B cell (primary cell): ENCODE data around the gene KHNYN. TPM values are rescaled to one million over a fixed set of nuclear protein-coding genes. Genes with fewer than 3 reads are reported as not detected.

Source experiments
- ATAC-seq: fragments of 200-7000 bp; cut with Tn5 transposase; one replicate; pipeline ENCODE4 v1.10.0; 2021; ENCODE audit warnings: low read depth, mild to moderate bottlenecking, moderate number of reproducible peaks, moderate library complexity
- CTCF ChIA-PET: fragments of 350-600 bp; sonication (Branson Sonifier 250); formaldehyde crosslinking; loops from one replicate; lab custom pipeline; 2021; ENCODE audit warnings: antibody characterized with exemption, inconsistent platforms; lab: Charles Lee
- POLR2A ChIA-PET: fragments of 350-600 bp; sonication (Branson Sonifier 250); formaldehyde crosslinking; loops from one replicate; lab custom pipeline; 2021; ENCODE audit warnings: antibody characterized with exemption; lab: Charles Lee
- DNase-seq: peaks from one replicate; pipeline ENCODE4 v3.0.0; 2013
- H2AFZ ChIP-seq: 2 replicates; pipeline ENCODE4 v1.6.1; 2012; ENCODE audit warnings: mild to moderate bottlenecking, low read depth, low read length; ENCODE audit not compliant: insufficient read depth, poor library complexity, severe bottlenecking
- H3K27ac ChIP-seq, 2 donors: 1 replicate in 1 of 2; 2 replicates in 1 of 2; pipeline ENCODE4 v1.5.1; 2012 to 2013; ENCODE audit warnings: low read length in 2 of 2, mild to moderate bottlenecking in 2 of 2, moderate library complexity in 1 of 2
- H3K27me3 ChIP-seq, 4 experiments: fragments of 200-600 bp in 1 of 4; sonication (generic) in 1 of 4; replicated peaks in 1 of 4; 1 replicate in 2 of 4; 2 replicates in 2 of 4; pipeline versions ENCODE4 v1.6.1 to v1.7.0; 2013 to 2016; ENCODE audit warnings: low read length in 3 of 4, mild to moderate bottlenecking in 2 of 4, mixed read lengths in 1 of 4, moderate library complexity in 1 of 4; ENCODE audit not compliant: insufficient read depth in 4 of 4, control insufficient read depth in 3 of 4; ENCODE audit errors: control extremely low read depth in 1 of 4
- H3K36me3 ChIP-seq, 2 experiments: replicated peaks in 1 of 2; 1 replicate in 1 of 2; 2 replicates in 1 of 2; pipeline versions ENCODE4 v1.6.1 to v1.7.1; 2013; ENCODE audit warnings: low read length in 1 of 2; ENCODE audit not compliant: insufficient read depth in 2 of 2, control insufficient read depth in 1 of 2; ENCODE audit errors: control extremely low read depth in 1 of 2, extremely low read depth in 1 of 2
- H3K4me1 ChIP-seq, 2 donors: fragments of 200-600 bp in 1 of 2; sonication (generic) in 1 of 2; 1 replicate in 1 of 2; 2 replicates in 1 of 2; pipeline versions ENCODE4 v1.5.1 to v1.6.1; 2013 to 2017; ENCODE audit warnings: low read length in 2 of 2; ENCODE audit not compliant: control insufficient read depth in 2 of 2, insufficient read depth in 2 of 2
- H3K4me2 ChIP-seq: replicated peaks from 2 replicates; pipeline ENCODE3; 2012; ENCODE audit warnings: mild to moderate bottlenecking, low read depth, low read length; ENCODE audit not compliant: poor library complexity, severe bottlenecking
- H3K4me3 ChIP-seq, 5 experiments: fragments of 200-600 bp in 1 of 5; sonication (generic) in 1 of 5; 1 replicate in 3 of 5; 2 replicates in 2 of 5; pipeline versions ENCODE4 v1.5.1 to v1.7.0; 2011 to 2016; ENCODE audit warnings: low read length in 4 of 5, mild to moderate bottlenecking in 4 of 5, low read depth in 2 of 5, control low read depth in 1 of 5, moderate library complexity in 1 of 5; ENCODE audit not compliant: insufficient read depth in 1 of 5; ENCODE audit errors: control extremely low read depth in 1 of 5, extremely low read depth in 1 of 5
- H3K79me2 ChIP-seq: fragments of 200-600 bp; sonication (generic); one replicate; pipeline ENCODE4 v1.6.0; 2016; ENCODE audit warnings: low read length; ENCODE audit not compliant: control insufficient read depth, insufficient read depth
- H3K9ac ChIP-seq: fragments of 200-600 bp; sonication (generic); 2 replicates; pipeline ENCODE4 v1.6.1; 2017; ENCODE audit warnings: mild to moderate bottlenecking, low read length, moderate library complexity
- H3K9me3 ChIP-seq, 3 donors: one replicate each; pipeline versions ENCODE4 v1.6.1 to v1.7.1; 2013; ENCODE audit warnings: low read length in 2 of 3; ENCODE audit not compliant: control insufficient read depth in 2 of 3, insufficient read depth in 1 of 3; ENCODE audit errors: control extremely low read depth in 1 of 3
- H4K20me1 ChIP-seq: 2 replicates; pipeline ENCODE4 v1.6.0; 2012; ENCODE audit warnings: mild to moderate bottlenecking, low read length; ENCODE audit not compliant: insufficient read depth, control insufficient read depth, poor library complexity, severe bottlenecking
- H3K27ac Mint-ChIP-seq: one replicate; pipeline ENCODE4 v1.8.0; 2021; ENCODE audit warnings: mixed read lengths
- H3K27me3 Mint-ChIP-seq: one replicate; pipeline ENCODE4 v1.8.0; 2021; ENCODE audit warnings: mixed read lengths
- H3K4me1 Mint-ChIP-seq: one replicate; pipeline ENCODE4 v1.8.0; 2021; ENCODE audit warnings: mixed read lengths
- H3K4me3 Mint-ChIP-seq: one replicate; pipeline ENCODE4 v1.8.0; 2021; ENCODE audit warnings: mixed read lengths
- H3K9me3 Mint-ChIP-seq: one replicate; pipeline ENCODE4 v1.8.0; 2022; ENCODE audit warnings: mixed read lengths; ENCODE audit not compliant: insufficient read depth
- CTCF ChIP-seq: fragments of 200-600 bp; IDR thresholded peaks from one replicate; pipeline ENCODE4 v1.8.0; 2022; ENCODE audit warnings: antibody characterized with exemption, mild to moderate bottlenecking
- EZH2 ChIP-seq: IDR thresholded peaks from 2 replicates; pipeline ENCODE4 v1.6.1; 2012; ENCODE audit warnings: borderline replicate concordance, low read depth, mild to moderate bottlenecking, moderate library complexity, low read length; ENCODE audit not compliant: insufficient read depth, poor library complexity, severe bottlenecking
- WGBS: methylation state at CpG from one replicate; pipeline ENCODE4 v1.1.5; 2013; ENCODE audit warnings: missing lambda C conversion rate; ENCODE audit not compliant: insufficient coverage; 5-methylcytosine and 5-hydroxymethylcytosine counted together
- intact Hi-C: fragments of 100-400 bp; cut with micrococcal nuclease; formaldehyde crosslinking; loops from one replicate; pipeline ENCODE4 v1.10.0; 2022
- polyA plus RNA-seq: library from polyadenylated mRNA; depleted of rRNA; stranded (reverse); fragments of >200 nt; gene quantifications from 2 replicates; pipeline ENCODE4 v1.2.3, GENCODE V29; 2012
- total RNA-seq, 2 donors: library from RNA; stranded (reverse); fragments of 120-200 nt in 1 of 2; gene quantifications; 1 replicate in 1 of 2; 2 replicates in 1 of 2; pipeline versions ENCODE4 v1.2.3 to v1.2.4, GENCODE V29; 2013 to 2022

KHNYN gene
- total and polyA plus RNA-seq, 2 donors (not counting 1 experiment from before 2014, with no cell fraction given) = 74.4 to 184 TPM

- H3K4me3 Mint-ChIP-seq = no peak overlapping the region
- Histone ChIP-seq H3K27me3 (peaks cover 0 to 7% (median 2%) of the 10 kb centered on the region in 4 experiments), H3K27ac (no peak overlapping the region), H3K4me2 (no peak overlapping the region), H3K4me1 (no peaks in the 10 kb centered on the region), H4K20me1 (no peaks in the 10 kb centered on the region), H2AFZ (no peak overlapping the region), H3K4me3 (no peak overlapping the region), H3K9ac (no peak overlapping the region), H3K79me2 (no peaks in the 10 kb centered on the region), H3K9me3 (no peaks in the 10 kb centered on the region), H3K36me3 (no peaks in the 10 kb centered on the region)
- CTCF ChIA-PET = interaction anchor here (1.4 to 1.6 kb wide), 3 partner anchors 9 to 33 kb away, joined by 3 to 6 read pairs (median 3); no protein-coding TSS in a partner anchor
- H3K4me1 Mint-ChIP-seq = no peaks in the 10 kb centered on the region
- TF ChIP-seq EZH2 (no peak), CTCF (no peak)
- POLR2A ChIA-PET = no interaction called here
- 59% methylated on average over 3 of the region's 6 CpGs for WGBS
- no peaks in the 10 kb centered on the region for H3K9me3 Mint-ChIP-seq
- peaks cover 41% of the 10 kb centered on the region for H3K27me3 Mint-ChIP-seq
- DNase-seq (no peak), ATAC-seq (no peak)
- intact Hi-C loops = no loop called here
- H3K27ac Mint-ChIP-seq = no peak overlapping the region
Observed at GRCh38 chr14:24390701-24391468, 38.9 kb upstream of the KHNYN start.

- H3K4me1 Mint-ChIP-seq = no peaks in the 10 kb centered on the region
- H3K27me3 Mint-ChIP-seq = peaks cover 36% of the 10 kb centered on the region
- no peak overlapping the region for H3K4me3 Mint-ChIP-seq
- H4K20me1 ChIP-seq = no peaks in the 10 kb centered on the region
- WGBS = 71% methylated on average over 4 of the region's 8 CpGs
- CTCF ChIA-PET = interaction anchor here (0.5 kb wide), 1 partner anchor 44 kb away, joined by 3 read pairs; no protein-coding TSS in a partner anchor
- H3K4me3 ChIP-seq = no peak overlapping the region
- POLR2A ChIA-PET = no interaction called here
- H3K27me3 ChIP-seq = peaks cover 0 to 7% (median 2%) of the 10 kb centered on the region in 4 experiments
- intact Hi-C loops = no loop called here
- H3K27ac ChIP-seq = no peak overlapping the region
- no peaks in the 10 kb centered on the region for H3K9me3 Mint-ChIP-seq
- no peak overlapping the region for H3K4me2 ChIP-seq
- TF ChIP-seq CTCF = no peak
- no peak for TF ChIP-seq EZH2
- no peak overlapping the region for H3K27ac Mint-ChIP-seq
- no peak overlapping the region for H2AFZ ChIP-seq
- no peaks in the 10 kb centered on the region for H3K9me3 ChIP-seq
- no peak overlapping the region for H3K9ac ChIP-seq
- DNase-seq (no peak), ATAC-seq (no peak)
- no peaks in the 10 kb centered on the region for H3K36me3 ChIP-seq
- no peaks in the 10 kb centered on the region for H3K4me1 ChIP-seq
- H3K79me2 ChIP-seq = no peaks in the 10 kb centered on the region
Observed at GRCh38 chr14:24392325-24393091, 37.2 kb upstream of the KHNYN start.
